GM12874 (cell line): ENCODE data around the gene CABLES2.

ENCODE experiments used
- CTCF ChIP-seq: IDR thresholded peaks from 2 replicates; pipeline ENCODE4 v1.5.1; 2011; ENCODE audit warnings: low read depth, mild to moderate bottlenecking, control low read depth, low read length, moderate library complexity; ENCODE audit not compliant: insufficient read depth

Gene CABLES2, protein sequence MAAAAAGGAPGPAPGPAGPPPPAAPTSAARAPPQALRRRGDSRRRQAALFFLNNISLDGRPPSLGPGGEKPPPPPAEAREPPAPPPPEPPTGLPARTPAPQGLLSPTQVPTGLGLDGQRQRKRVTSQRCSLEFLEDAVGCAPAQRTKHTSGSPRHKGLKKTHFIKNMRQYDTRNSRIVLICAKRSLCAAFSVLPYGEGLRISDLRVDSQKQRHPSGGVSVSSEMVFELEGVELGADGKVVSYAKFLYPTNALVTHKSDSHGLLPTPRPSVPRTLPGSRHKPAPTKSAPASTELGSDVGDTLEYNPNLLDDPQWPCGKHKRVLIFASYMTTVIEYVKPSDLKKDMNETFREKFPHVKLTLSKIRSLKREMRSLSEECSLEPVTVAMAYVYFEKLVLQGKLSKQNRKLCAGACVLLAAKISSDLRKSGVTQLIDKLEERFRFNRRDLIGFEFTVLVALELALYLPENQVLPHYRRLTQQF

DNA sequence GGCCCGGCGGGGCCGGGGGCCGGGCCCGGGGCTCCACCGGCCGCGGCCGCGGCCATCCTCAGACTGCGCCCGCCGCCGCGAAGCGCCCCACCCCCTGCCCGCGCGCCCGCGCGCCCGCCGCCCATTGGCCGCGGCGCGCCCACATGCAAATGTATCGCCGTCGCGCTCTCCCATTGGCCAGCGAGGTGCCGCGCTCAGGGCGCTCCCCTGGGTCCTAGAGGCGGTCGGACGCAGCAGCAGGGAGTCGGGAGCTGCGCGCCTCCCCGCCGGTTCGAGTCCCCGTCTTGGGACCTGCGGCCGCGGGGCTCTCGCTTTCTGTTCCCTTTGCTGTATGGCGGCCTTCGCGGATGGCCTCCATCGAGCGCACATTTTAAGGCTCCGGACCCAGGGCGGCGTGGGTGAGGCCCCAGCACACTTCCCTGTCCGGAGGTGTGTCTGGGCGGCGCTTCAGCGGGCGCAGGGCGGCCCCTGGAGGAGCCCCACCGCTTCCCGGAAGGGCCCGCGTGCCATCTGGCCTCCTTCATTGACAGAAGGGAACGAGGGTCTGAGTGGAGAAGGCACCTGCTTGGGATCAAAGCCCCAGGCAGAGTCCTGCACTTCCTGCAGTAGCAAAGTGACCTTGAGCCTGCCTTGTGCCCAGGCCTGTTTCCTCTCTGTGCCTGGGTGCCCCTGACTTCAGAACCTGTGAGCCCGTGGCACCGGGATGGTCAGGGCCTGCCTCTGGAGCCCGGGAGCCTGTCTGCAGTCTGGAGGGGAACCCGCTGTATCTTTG lies at the start of gene CABLES2:
Gene CABLES2 (minus strand): TSS at position 65 of the 772 bp plus-strand sequence. CDS start 9 bp downstream, at position 56.
- TF ChIP-seq CTCF = no peak

DNA sequence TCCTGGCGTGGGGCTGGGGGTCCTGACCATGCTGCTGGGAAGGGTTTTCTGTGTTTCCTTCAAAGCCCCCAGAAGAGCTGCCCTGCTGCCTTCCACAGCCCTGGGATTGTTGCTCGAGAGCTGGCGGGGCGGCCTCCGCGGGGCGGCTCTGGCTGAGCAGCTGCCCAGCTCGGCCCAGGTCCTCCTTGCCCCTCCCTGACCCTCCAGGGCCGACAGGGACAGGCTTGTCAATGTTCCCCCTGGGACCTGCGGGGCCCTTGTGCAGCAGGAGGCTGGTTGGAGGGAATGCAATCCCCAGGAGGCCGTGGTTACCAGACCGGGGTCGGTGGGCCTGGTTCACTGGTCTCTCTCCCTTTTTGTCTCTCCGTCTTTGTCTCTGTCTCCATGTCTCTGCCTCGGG lies 48.8 kb upstream of the CABLES2 start:
- TF ChIP-seq CTCF = no peak

DNA sequence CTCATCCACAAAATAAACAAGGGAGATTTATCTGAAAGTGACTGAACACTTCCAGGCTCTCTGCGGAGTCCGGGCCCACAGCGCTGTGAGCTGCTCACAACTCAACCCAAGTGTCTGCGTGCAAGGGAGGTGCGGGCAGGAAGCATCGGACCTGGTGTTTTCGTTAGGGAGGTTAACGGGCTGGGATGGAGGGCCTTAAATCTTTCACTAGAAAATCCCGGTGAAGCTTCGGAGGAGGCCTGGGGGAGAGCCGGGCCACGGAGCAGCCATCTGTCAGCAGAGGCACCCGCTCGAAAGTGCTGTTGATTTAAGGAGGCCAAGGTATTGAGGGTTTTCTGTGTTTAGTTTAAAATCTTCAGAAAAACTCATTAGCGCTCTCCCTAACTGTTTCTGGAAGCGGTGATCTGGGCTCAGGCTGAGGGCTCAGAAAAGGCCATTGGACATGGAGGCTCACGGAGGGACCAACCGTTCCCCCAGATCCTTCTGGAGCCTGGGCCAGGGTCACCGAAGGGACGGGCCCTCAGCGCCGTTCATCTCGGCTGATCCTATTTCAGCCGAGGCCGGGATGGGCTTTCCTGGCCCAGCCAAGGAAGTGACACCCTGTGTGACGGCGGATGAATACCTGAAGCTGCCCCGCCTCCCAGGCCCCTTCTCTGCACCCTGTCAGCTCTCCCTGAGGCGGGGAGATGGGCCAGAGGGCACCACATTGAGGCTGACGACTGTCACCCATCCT lies 48.0 kb upstream of the CABLES2 start:
- no peak for TF ChIP-seq CTCF

DNA sequence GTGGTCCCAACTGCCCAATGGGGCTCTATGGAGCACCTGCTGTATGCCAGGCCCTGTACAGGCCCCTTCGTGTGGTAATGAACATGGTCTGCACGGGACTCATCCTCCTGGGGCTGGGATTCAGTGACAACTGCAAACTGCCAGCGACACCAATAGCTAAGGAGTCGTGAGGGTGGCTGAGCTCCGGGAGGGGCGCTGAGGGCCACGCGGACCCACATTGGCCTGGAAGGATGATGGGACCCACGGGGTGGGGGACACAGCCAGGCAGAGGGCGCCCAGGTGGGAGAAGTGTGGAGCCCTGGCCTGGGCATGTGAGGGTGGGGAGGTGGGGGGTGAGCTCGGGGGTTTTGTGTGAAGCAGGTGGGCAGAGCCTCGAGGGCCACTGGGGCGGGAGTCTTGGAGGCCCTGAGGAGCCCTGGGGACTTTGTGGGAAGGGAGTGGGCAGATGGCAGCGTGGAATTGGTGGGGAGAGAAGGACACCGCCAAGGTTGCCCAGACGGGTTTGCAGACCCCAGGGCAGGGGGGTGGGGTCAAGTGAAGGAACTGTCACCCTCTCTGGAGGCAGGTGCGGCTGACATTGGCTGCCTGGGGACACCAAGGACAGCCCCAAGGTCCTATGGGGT lies 46.2 kb upstream of the CABLES2 start:
- TF ChIP-seq CTCF = no peak

- TF ChIP-seq CTCF = no peak
Measured at GRCh38 chr20:62452475-62453095, 45.5 kb upstream of the CABLES2 start.

DNA sequence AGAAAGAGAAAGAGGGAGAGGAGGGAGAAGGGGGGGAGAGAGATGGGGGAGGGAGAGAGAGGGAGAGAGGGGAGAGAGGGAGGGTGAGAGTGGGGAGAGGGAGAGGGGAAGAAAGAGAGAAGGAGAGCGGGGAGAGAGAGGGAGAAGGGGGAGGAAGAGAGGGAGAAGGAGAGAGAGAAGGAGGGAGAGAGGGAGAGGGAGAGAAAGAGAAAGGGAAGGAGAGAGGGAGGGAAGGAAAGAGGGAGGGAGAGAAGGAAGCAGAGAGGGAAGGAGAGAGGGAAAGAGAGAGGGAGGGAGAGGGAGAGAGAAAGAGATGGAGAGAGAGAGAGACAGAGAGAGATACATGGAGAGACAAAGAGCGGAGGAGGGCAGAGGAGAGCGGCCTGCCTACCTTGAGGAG lies 44.9 kb upstream of the CABLES2 start:
- no peak for TF ChIP-seq CTCF
